ENCODE data around the gene SPTSSA. TPM values are rescaled to one million over a fixed set of nuclear protein-coding genes. Genes with fewer than 3 reads are reported as not detected.
"Not testable (repeated sequence)": the region's sequence is repeated elsewhere in the genome, so short reads cannot be mapped to it uniquely, and the experiment has no call there.

The SPTSSA gene
- total RNA-seq, 4 donors from 2014 or later: 14.7 to 28.9 (median 22.3) TPM

GRCh38 chr14:34398024-34398423 is 64.0 kb downstream of the SPTSSA start:
- no peaks in the 10 kb centered on the region for H3K27me3 ChIP-seq
- H3K9me3 ChIP-seq: no peaks in the 10 kb centered on the region
- WGBS, 2 donors (ENCODE audit: low coverage in 1 of 2): 53 to 73% methylated on average over 3 of the region's 3 CpGs
- no peak for TF ChIP-seq POLR2AphosphoS5 (IDR thresholded peaks at IDR 0.05)
- TF ChIP-seq CTCF (IDR thresholded peaks at IDR 0.05): no peak
- TF ChIP-seq POLR2A (IDR thresholded peaks at IDR 0.05): no peak
- no peak for TF ChIP-seq EP300 (IDR thresholded peaks at IDR 0.05)
- no peak overlapping the region for H3K4me3 ChIP-seq
- no peaks in the 10 kb centered on the region for H3K4me1 ChIP-seq
- no peak for ATAC-seq
- H3K36me3 ChIP-seq: no peaks in the 10 kb centered on the region
- no peak overlapping the region for H3K27ac ChIP-seq

DNA sequence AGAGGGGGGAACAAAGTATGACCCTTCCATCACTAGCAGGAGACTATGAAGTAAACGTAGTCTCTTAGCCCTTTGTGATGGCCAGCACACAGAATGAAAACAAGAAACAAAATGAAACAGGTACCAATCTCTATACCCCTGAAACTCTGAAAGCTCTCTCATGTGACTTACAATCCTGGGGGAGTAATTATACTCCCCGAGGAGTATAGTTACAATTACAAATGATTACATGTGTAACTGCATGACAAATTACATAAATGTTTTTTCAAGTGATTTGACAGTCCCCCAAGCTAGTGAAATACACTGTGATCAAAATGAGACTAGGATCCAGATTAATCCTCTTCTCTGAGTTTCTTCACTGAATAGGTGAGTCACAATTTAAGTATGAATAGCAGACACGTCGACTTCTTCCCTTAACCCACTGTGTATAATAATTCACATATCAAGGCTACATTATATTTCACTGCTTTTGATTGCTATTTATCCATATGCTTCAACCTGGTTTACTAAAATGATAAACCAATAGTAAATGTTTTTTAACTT is 74.0 kb downstream of the SPTSSA start:
- H3K9me3 ChIP-seq: peaks cover 0 to 18% (median 0%) of the 10 kb centered on the region in 3 donors
- H3K36me3 ChIP-seq: no peaks in the 10 kb centered on the region
- 40 to 59% methylated on average over 4 of the region's 4 CpGs for WGBS, 2 donors (ENCODE audit: low coverage in 1 of 2)
- no peak overlapping the region for H3K27ac ChIP-seq
- H3K4me3 ChIP-seq: no peak overlapping the region
- no peak for ATAC-seq
- no peaks in the 10 kb centered on the region for H3K4me1 ChIP-seq
- H3K27me3 ChIP-seq: no peaks in the 10 kb centered on the region
- no peak for TF ChIP-seq POLR2A (IDR thresholded peaks at IDR 0.05)

GRCh38 chr14:34386865-34387485 is 75.1 kb downstream of the SPTSSA start:
- ATAC-seq: no peak
- Histone ChIP-seq H3K27me3 (no peaks in the 10 kb centered on the region), H3K4me3 (no peak overlapping the region), H3K27ac (no peak overlapping the region), H3K36me3 (no peaks in the 10 kb centered on the region), H3K4me1 (no peaks in the 10 kb centered on the region), H3K9me3 (peaks cover 0 to 16% (median 0%) of the 10 kb centered on the region in 3 donors)
- 50 to 58% methylated on average over 5 of the region's 5 CpGs for WGBS, 2 donors (ENCODE audit: low coverage in 1 of 2)
- TF ChIP-seq POLR2AphosphoS5 (IDR thresholded peaks at IDR 0.05): no peak
- no peak for TF ChIP-seq POLR2A (IDR thresholded peaks at IDR 0.05)
- TF ChIP-seq EP300 (IDR thresholded peaks at IDR 0.05): no peak
- no peak for TF ChIP-seq CTCF (IDR thresholded peaks at IDR 0.05)

- not testable (repeated sequence) for H3K9me3 ChIP-seq, ATAC-seq, H3K27me3 ChIP-seq, H3K4me1 ChIP-seq, H3K36me3 ChIP-seq, H3K27ac ChIP-seq, H3K4me3 ChIP-seq
Observed at GRCh38 chr14:34385881-34386280, 76.2 kb downstream of the SPTSSA start.

DNA sequence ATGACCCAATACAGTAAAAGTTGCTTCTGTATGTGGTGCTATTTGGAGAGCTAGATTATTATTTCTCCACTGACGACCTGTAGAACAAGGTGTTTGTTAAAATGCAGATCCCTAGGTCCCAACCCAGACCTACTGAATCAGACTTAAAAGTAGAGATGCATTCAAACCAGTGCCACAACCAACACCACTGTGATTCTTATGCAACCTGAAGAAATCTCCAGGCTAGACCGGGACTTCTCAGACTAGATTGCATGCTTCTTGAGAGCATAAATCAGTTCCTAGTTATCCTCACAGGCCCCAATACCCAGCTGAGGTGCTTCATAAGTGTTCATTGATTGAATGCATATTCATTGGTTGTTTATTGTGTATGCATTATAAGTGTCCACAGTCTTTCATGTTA is 78.2 kb downstream of the SPTSSA start:
- no peak for ATAC-seq
- no peaks in the 10 kb centered on the region for H3K9me3 ChIP-seq
- no peak overlapping the region for H3K4me3 ChIP-seq
- H3K27ac ChIP-seq: no peak overlapping the region
- no peaks in the 10 kb centered on the region for H3K27me3 ChIP-seq
- 63 to 71% methylated on average over 2 of the region's 2 CpGs for WGBS, 2 donors (ENCODE audit: low coverage in 1 of 2)
- H3K4me1 ChIP-seq: no peaks in the 10 kb centered on the region
- no peaks in the 10 kb centered on the region for H3K36me3 ChIP-seq
- no peak for TF ChIP-seq EP300 (IDR thresholded peaks at IDR 0.05)
- no peak for TF ChIP-seq POLR2AphosphoS5 (IDR thresholded peaks at IDR 0.05)
- TF ChIP-seq POLR2A (IDR thresholded peaks at IDR 0.05): no peak
- no peak for TF ChIP-seq CTCF (IDR thresholded peaks at IDR 0.05)

Other genes with a start within 250 kb of the SPTSSA start
- 10 to 100 TPM; 24.3 to 43.1 (median 37.5) TPM for gene EAPP, start 77.5 kb upstream of the SPTSSA start, total RNA-seq
- gene SNX6, start 167.9 kb upstream of the SPTSSA start, total RNA-seq: 100 to 1,000 TPM in 3 of 4 donors, 10 to 100 TPM in 1; 68.6 to 199 (median 113) TPM